HG03432 (cell line): Measurements from ENCODE around the gene SLC39A3.

ENCODE experiments used
- ATAC-seq: cut with Tn5 transposase; IDR thresholded peaks from one replicate; pipeline ENCODE4 v1.9.1; 2021; ENCODE audit warnings: mild to moderate bottlenecking, moderate library complexity; ENCODE audit not compliant: unreplicated experiment

SLC39A3 gene

DNA sequence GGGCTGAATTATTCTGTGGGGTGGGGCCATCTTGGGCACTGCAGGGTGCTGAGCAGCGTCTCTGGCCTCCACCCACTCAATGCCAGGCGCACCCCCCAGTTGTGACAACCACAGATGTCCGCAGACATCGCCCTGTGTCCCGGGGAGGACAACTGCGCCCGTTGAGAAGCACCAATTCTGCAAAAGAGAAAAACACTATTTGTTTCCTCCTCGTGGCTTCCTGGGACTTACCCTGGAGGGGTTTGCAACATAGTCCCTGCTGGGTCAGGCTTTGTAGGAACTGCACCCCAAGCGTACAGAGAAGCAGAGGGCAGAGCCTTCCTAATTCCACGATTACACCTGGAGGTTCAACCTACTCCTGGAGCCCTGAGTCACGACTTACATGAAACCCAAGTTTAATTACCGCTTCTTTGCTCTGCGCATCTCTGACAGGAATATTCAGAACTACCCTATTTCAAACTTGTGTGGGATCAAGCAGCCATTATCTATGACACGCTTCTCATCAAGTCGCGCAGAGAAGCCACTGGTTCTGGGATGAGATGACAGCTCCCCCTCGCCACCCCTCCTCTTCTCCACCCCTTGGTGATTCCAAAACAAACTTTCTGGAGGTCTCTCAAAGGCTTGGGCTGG is 11.1 kb upstream of the SLC39A3 start:
- no peak for ATAC-seq

DNA sequence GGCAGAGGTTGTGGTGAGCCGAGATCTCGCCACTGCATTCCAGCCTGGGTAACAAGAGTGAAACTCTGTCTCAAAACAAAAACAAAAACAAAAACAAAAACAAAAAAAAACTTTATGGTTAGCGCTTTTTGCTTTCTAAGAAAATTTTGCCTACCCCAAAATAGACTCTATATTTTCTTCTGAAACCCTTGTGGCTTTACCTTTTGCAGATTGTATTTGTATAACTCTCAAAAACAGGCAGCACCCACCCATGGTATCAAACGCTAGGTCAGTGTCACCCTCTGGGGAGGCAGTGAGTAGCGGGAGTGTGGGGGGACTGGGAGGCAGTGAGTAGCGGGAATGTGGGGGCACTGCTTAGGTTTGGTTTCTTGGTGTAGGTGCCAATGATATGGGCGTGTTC is 7.5 kb upstream of the SLC39A3 start:
- ATAC-seq: no peak

DNA sequence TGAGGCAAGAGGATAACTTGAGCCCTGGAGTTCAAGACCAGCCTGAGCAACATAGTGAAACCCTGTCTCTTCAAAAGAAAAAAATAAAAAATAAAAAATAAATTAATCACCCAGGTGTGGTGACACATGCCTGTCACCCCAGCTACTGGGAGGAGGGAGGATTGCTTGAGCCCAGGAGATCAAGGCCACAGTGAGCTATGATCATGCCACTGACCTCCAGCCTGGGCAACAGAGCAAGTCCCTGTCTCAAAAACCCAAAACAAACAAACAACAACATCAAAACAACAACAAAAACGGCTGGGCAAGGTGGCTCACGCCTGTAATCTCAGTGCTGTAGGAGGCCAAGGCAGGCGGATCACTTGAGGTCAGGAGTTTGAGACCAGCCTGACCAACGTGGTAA is 4.3 kb upstream of the SLC39A3 start:
- no peak for ATAC-seq

DNA sequence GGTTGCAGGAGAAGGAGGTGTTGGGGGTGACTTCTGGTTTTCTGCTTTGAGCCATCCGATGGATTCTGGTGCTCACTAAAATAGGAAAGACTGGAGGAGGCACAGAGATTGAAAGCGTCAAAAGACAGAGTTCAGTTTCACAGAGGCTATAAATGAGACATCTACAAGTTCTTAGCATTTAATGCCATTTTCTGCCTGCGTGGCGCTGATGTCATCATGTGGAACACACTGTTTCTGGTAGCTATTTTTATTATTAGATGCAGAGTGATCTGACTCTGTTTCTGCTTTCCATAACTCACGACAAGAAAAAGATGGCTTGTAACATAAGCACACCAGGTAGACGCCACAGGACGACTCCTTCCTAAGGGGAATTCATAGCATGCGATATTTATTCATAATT is 3.3 kb upstream of the SLC39A3 start:
- ATAC-seq: no peak

DNA sequence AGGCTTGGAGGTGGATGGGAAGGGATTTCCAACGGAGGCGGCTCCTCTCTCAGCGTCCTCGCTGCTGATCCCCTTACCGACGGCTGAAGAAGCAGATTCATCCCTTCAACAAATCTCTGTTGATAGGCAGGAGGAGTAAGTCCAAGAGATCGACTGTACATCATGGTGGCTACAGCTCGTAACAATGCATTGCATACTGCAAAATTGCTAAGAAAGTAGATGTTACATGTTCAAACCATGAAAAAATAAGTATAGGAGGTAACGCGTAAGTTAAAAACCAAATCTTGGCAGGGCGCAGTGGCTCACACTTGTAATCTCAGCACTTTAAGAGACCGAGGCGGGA is 468 bp upstream of the SLC39A3 start:
- no peak for ATAC-seq

DNA sequence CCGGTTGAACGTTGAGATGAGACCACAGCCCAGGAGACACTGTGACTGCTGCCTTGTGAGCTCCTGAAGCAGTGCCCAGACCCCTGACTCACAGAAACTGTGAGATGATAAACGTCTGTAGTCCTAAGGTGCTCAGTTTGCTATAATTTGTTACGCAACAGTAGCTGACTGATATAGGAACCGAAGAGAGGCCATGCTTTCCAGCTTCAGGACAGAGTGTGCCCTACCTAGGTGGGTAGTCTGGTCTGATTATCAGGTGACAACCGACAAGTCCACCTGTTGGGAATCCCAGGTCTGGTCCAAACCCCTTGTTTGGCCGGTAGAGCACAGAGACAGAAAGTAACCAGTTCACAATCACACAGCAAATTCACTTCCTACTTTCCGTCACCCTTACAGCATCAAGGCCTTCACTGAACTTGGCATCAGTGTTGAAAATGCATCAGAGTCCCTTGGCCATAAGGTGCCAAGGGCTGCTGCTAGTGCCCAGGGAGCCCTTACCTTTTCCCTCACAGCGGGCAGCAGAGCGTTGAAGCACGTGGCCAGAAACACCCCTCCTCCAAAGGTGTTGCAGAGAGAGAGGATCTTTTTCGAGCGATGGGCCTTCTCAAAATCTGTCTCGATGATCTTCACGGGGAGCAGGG is 3.1 kb downstream of the SLC39A3 start:
- no peak for ATAC-seq

DNA sequence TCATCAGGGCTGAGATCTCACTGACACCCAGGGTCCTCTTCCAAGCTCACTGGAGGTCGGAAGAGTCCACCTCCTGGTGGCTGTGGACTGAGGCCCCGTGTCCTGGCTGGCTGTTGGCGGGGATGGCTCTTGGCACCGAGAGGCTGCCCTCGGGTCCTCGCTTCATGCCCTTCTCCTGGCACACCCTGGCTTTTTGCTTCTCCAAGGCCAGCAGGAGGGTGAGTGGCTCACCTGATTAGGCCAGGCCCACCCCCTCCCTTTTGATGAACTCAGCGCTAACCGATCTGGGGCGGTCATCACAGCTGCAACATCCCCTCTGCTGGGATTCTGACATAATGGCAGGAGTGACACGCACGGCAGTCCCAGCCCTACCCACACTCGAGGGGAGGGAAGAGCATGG is 4.4 kb downstream of the SLC39A3 start:
- no peak for ATAC-seq

DNA sequence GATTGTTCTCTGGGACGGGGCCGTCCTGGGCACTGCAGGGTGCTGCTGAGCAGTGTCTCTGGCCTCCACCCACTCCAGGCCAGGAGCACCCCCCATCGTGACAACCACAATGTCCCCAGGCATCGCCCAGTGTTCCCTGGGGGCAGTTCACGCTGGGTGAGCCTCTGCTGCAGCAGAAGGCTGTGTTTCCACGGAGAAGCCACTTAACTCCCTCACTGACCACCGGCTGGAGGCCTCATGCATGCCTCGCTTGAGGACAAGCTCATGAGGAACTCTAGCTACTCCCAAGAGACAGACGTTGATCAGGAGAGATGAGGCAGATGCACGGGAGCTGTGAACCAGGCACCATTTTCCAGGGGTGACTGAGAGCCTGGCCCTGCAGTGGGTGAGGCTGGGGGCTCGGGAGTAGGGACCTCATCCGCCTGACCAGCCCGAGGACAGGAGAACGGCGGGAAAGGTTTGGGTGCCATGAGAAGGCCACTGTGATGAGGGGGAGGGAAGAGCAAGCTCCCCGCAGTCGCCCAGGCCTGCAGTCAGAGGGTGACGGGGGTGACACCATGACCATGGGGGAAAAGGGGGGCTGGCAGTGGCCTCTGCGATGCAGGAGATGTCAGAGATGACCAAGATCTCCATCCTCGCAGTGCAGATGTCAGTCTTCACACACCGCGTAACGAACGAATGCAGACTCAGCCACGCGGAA is 5.1 kb downstream of the SLC39A3 start:
- no peak for ATAC-seq

DNA sequence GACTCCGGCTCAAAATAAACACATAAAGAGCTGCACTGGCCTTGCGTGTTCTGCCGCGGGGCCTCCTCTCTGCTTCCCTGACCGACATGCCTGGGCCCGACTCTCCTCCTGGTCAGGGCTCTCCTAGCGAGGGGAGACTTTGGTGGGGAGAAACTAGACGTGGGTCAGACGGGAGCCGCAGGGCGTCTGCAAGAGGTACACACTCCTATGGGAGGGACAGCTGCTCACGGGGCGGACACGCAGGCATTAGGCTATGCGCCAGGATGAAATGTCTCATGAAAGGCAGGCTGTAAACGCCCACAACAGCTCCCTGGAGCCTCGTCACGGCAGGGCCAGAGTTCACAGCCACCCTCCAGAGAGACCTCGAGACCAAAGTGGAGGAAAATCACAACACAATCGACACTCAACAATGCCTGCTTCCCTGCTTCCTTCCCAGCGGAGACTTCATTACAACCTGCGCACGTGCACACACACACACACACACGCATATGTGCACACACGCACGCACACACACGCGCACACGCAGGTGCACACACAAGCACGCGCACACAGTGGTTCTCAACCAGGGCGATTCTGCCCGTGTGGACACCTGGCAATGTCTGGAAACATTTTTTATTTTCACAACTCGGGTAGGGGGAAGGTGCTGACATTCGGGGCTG is 5.8 kb downstream of the SLC39A3 start:
- no peak for ATAC-seq

DNA sequence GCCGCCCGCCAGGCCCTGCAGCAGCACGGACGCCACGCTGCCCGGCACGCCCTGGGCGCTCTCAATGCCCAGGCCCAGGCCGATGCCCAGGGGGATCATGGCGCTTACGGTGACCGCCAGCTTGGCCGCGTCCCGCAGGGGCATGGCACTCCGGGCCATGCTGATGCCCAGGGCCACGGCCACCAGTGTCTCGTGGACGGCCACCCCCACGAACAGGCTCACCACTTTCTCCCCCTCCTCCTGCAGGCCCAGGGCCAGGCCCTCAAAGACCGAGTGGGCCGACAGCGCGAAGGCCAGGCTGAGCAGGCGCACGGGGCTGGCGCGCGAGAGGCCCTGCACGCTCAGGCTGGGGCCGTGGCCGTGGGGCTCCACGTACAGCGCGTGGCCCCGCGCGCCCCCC is 6.9 kb downstream of the SLC39A3 start:
- ATAC-seq: no peak

DNA sequence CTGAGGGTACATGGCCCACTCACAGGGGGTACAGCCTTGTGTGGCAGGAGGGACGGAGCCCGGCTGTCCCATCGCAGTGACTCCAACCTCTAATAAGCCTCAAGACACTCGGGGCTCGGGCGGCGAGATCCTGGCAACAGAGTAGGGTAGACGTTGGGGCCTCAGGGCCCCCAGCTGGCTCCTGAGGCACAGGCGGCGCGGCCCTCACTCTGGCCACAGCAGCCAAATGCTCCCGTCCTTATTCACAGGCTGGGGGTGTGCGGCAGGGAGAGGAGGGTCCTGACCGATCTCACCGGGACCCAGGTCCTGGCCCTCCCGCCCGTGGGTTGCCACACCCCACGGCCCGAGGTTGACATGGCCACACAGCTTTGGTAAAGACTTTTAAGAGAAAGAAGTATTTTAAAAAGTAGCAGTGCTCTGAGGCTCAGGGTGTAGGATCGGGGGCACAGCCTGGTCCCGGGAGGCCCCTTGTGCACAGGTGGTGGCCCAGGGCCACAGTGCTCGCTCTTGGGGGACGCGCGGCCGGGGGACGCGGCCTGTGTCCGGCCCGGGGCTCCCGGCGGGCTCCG is 7.6 kb downstream of the SLC39A3 start:
- ATAC-seq: no peak

DNA sequence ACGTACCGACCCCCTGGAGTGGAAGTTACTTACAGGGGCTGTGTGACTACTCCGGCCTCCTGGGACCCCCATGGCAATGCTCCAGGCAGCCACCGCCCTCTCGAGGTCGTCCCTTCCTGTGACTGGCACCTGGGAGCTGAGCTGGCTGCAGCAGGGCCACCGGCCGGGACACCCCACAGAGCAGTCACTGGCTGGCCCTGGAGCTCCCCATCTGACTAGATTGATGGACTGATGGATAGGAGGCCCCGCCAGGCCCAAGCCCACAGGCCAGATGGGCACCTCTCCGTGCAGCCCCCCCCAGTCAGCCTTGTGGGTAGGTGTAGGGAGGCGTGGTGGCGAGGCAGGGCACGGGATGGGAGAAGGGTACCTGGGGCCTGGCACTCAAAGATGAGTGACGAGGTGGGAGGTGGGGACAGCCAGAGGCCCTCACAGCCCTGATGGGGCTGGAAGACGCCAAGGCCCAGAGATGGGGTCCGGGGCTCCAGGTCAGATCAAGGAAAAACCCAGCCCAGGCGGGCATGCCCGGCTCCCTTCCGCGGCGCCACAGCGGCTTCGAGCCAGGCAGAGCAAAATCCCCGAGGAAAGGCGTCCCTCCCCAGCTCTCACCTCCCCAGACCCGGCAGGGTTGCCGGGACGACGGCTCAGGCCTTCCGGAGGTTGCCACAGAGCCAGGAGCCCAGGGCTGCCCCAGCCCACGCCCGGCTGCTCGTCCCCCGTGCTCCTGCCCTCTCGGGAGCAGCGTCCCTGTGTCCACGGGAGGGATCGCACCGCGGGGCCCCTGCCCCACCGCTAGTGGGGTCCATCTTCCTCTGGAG is 8.4 kb downstream of the SLC39A3 start:
- ATAC-seq: no peak

DNA sequence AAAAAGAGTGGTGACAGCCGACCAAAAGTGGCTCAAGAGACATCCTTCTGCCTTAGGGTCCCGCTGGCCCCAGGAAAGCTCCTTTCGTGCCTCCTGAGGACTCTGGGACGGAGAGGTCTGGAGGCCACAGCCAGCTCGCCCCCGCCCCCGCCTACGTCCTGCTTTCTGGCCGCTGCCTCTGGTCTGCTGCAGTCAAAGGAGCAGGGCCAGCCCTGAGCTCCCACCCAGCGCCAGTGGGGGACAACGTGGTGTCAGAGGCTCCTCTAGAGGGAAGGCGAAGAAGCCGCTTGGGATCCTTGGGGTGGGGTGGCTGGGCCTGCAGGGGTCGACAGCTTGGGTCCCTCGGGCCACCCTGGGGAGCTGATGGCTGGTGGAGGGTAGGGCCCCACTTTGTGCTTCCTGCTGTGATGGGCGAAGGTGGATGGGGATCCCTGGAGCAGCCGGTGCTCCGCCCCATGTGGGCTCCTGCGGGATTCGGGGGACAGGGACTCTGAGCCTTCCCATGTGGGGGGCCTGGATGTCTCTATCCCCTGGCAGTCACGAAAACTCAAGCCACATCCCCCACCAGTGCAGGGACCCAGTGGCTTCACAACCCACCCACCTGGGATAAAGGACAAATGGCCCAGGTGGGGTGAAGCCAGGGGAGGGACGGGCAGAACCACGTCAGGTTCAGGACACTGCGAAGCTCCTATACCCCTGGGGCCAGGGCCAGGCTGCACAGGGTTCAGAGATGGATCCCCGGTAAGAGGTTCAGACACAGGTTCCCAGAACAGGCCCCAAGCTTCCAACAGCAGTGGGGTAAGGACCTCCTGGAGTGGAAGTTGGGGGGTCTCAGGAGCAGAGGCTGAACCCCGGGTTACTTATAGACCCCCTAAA is 9.6 kb downstream of the SLC39A3 start:
- no peak for ATAC-seq

DNA sequence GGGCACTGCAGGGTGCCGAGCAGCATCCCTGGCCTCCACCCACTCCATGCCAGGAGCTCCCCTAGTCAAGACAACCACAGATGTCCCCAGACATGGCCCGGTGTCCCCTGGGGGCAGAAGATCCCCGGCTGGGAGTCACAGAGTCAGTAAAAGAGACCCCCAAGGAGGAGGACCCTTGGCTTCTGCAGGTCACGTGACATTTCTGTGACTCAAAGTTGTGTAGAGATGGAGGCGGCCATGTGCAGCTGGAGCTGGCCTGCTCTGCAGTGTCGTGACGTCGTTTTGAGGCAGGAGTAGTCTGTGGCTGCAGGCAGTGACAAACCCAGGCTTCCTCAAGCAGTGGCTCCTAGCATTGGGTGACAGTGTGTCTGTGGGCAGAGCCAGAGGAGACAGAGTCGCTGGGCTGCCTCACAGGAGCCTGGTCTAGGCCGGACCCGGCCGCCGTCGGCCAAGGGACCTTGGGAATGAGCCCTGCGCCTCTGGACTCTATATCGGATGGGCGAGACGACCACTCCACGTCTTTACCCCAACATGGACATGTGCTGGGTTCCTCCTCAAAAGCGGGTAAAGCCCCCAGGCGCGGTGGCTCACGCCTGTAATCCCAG is 10.9 kb downstream of the SLC39A3 start:
- ATAC-seq: no peak

DNA sequence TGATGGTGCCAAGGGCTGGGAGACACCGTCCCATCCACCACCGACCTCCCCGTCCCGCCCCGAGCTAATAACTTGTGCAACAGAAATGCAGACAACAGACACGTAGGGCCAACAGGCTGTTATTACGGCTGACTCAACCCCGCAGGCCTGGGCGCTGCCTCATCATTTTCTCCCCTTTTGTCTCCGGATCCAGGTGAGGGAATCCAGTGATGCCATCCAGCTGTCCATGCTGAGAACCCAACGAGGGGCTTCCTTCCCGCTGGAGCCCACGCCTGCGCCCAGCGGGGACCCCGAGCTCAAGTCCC is 12.2 kb downstream of the SLC39A3 start:
- no peak for ATAC-seq

DNA sequence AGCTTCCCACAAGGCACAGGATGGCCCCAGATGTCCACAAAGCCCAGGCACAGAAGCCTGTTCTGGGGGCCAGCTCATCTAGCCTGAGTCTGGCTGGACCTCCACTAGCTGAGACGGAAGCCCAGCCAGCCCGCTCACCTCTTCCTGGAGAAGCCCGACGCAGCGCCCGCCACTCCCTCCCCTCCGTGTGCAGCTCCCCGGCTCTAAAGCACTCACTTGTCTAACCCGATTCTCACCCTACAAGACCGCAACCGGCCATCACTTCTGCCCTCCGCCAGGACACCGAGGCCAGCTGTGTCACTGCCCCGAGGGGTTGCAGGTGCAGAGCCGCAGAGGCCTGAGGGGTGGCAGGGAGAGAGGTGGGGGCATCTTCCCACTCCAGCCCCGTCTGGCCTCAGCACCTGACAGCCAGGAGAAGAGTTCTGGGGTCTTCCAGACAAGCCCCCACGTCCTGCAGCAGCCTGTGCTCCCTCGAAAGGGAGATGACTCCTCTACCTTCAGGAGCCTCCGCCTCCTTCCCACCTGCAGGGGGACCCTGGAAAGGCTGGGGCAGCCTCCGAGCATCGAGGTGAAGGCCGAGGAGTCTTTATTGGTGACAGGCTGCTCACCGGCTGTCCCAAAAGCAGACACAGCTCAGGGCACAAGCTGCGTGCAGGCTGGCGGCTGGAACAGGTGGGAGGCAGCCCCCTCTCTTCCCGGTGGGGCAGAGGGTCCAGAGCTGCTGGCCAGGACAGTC is 12.7 kb downstream of the SLC39A3 start:
- no peak for ATAC-seq

DNA sequence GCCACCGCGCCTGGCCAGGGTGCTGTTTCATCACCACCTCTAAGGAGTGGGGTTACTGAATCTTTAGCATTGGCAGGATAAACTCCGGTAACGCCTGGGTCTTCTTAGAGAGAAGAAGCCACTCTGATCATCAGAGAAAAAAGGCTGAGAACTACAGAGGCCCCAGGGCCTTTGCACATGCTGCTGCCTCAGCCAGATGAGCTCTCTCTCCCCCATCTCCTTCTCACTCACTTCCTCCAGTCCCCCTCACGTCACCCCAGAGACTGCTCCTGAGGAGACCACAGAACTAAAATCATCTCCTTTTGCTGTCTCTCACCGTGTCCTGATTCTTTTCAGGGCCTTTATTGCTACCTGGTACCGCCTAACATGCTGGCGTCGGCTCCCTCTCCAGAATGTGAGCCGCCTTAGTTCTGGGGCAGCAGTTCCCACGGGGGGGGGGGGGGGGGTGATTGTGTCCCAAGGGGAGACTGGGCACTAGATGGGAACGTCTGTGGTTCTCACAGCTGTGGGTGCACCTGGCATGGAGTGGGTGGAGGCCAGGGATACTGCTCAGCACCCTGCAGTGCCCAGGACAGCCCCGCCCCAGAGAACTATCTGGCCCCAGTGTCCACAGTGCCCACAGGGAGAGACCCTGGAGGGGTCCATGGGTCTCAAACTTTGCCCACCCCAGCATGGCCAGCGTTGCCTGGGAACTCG is 13.5 kb downstream of the SLC39A3 start:
- no peak for ATAC-seq

DNA sequence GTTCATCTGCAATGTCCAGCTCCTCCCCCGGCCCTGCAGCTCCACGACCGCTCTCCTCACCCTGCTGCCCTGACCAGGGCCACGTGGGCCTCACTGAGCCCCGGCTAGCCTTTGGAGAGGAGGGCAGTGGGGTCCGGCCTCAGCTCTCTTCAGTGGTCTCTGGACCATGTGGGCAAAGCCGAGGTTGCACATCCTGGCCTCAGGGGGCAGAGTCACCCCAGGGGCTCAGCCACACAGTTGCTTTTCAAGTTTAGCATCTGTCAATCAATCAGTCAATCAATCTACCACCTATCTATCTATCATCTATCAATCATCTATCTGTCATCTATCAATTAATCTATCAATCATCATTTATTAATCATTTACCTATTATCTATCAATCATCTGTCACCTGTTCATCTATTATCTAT is 15.7 kb downstream of the SLC39A3 start:
- no peak for ATAC-seq
